Anterior cingulate cortex (tissue), 58 donors: Measurements from ENCODE around the gene PFKP.
"Not testable (repeated sequence)": the region's sequence is repeated elsewhere in the genome, so short reads cannot be mapped to it uniquely, and the experiment has no call there.

Experiments used
- DNase-seq, 58 donors: peaks; one replicate each; lab custom pipeline; 2025; lab: John Stamatoyannopoulos, UW

Gene PFKP

DNA sequence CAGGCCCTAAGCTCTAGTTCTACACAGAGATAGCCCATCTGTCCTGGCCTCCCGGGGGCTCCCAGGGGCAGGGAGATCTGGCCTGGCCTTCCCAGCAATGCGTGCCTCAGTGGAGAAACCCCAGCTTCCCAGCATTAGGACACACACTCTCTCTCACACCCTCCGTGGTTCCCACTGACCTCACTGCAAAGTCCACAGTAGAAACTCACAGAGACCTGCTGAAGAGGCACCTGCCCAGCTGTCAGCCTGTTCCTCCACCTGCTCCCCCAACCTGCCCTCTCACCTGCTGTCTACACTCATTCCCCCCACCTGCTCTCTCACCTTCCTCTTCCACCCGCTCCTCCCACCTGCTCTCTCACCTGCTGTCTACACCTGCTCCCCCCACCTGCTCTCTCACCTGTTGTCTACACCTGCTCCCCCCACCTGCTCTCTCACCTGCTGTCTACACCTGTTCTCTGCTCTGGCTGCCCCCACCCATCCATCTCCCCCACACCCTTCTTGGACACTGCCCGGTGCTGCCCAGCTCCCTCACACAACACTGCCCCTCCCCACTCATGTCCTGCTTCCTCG is 21.1 kb upstream of the PFKP start:
- DNase-seq, result no peak

- peak in 1 of 58 donors; percentile 39 for DNase-seq
Measured at GRCh38 chr10:3046981-3047547, 20.3 kb upstream of the PFKP start.

DNA sequence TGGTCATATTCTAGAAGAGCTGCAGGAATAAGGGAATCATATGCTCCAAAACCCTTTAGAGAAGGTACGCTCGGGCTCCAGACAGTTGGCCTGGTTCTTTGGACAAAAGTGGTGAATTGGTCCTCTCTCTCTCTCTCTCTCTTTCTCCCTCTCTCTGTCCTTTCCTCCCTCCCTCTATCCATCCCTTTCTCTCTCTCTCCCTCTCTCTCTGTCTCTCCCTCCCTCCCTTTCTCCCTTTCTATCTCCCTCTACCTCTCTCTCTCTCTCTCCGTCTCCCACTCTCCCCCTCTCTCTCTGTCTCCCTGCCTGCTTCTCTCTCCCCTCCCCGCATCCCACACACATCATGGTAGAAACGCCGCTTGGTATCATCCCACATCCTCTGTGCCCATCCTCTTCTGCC is 19.8 kb upstream of the PFKP start:
- DNase-seq, result no peak

DNA sequence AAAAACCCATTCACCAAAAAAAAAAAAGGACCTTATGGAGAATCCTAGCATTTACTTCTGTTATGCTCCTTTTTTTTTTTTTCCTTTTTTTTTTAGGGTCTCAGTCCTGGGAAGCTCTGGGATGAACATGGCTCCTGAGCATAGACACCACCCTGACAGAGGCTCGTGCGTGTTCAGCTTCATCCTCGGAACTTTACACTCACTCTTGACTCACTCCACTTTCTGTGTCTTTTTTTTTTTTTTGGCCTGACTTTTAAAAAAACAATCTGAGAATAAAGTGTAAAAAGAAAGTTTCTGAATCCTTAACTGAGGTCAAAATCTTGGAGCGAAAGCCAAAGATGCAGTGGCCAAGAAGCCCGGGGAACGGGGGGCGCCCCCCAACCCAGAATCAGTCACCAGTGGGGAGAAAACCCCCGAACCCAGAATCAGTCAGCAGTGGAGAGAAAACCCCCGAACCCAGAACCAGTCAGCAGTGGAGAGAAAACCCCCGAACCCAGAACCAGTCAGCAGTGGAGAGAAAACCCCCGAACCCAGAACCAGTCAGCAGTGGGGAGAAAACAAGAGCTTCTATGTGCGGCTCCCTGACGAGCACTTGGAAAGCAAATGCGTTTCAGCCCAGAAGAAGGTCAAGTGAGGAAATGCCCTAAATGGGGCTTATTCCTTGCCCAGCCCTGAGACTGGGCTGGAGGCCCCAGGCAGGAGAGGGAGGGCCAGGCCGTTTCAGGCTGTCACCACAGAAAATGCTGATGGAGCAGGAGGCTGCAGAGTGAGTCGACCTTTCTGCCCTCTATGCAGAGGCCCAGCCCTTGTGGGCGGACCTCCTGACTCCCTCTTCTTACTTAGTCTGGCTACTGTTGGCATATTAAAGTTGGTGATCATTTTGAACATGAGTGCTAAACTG is 19.0 kb upstream of the PFKP start:
- DNase-seq, result peak in 27 of 58 donors; percentile 13 to 65 (median 32)

- DNase-seq, result no peak
Measured at GRCh38 chr10:3051692-3052091, 15.7 kb upstream of the PFKP start.

- DNase-seq, result no peak
Measured at GRCh38 chr10:3053155-3053554, 14.2 kb upstream of the PFKP start.

- DNase-seq, result peak in 11 of 58 donors; percentile 28 to 67 (median 41)
Measured at GRCh38 chr10:3054183-3054850, 13.0 kb upstream of the PFKP start.

DNA sequence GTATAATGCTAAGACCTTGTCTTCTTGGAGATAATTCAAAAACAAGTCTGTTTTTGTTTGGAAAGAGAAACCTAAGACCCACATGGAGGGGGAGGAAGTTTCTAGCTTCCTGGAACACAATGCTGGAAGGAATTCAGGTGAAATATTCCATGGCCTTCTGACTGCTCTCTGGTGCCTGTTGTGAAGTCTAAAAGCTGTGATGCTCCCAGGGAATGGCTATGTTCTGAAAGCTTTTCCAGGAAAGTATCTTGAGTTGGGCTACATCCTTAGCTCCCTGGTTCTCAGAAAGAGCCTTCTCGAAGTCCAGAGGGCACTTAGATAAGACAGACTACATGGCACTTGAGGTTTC is 12.5 kb upstream of the PFKP start:
- DNase-seq, result no peak

DNA sequence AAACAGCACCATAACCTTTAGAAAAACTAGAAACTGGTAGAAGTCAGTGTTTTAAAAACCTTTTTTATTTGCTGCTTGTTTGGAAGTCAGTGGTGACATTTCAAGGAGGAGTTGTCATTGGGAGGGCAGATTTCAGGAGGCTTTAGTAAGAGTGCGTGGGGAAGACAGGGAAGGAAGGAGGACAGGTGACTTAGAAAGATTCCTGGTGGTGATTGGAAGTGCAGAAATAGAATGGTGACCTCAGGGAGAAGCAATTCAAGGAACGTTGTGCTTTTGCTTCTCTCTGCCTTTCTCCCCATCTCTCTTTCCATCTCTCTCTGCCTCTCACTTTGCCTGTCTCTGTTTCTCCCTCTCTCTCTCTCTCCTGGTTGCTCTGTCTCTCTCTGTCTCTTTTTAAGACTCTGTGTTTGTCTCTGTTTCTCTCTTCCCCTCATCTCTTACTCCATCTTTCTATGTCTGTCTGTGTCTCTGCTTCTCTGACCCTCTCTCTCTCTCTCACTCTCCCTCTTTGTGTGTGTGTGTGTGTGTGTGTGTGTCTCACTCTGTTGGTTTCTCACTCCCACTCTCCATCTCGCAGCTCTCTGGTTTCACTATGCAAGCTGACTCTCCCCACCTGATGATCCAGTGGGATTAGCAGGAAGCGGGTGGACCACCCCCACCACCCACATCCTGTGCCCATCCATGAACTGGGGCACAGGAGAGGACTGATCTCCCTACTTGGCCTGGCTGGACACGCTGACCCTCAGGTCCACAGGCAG is 10.9 kb upstream of the PFKP start:
- no peak for DNase-seq

GRCh38 chr10:3057946-3058345 is 9.4 kb upstream of the PFKP start:
- DNase-seq, result no peak

- DNase-seq, result no peak
Measured at GRCh38 chr10:3059974-3060373, 7.4 kb upstream of the PFKP start.

GRCh38 chr10:3060481-3060889 is 6.9 kb upstream of the PFKP start:
- DNase-seq, result no peak

DNA sequence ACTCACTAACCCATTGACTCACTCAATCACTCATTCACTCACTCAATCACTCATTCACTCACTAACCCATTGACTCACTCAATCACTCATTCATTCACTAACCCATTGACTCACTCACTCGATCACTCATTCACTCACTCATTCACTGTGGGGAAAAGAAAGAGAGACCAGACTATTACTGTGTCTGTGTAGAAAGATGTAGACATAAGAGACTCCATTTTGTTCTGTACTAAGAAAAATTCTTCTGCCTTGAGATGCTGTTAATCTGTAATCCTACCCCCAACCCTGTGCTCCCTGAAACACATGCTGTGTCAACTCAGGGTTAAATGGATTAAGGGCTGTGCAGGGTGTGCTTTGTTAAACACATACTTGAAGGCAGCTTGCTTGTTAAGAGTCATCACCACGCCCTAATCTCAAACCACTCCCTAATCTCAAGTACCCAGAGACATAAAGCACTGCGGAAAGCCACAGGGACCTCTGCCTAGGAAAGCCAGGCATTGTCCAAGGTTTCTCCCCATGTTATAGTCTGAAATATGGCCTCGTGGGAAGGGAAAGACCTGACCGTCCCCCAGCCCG is 5.9 kb upstream of the PFKP start:
- DNase-seq, result not testable (repeated sequence)

DNA sequence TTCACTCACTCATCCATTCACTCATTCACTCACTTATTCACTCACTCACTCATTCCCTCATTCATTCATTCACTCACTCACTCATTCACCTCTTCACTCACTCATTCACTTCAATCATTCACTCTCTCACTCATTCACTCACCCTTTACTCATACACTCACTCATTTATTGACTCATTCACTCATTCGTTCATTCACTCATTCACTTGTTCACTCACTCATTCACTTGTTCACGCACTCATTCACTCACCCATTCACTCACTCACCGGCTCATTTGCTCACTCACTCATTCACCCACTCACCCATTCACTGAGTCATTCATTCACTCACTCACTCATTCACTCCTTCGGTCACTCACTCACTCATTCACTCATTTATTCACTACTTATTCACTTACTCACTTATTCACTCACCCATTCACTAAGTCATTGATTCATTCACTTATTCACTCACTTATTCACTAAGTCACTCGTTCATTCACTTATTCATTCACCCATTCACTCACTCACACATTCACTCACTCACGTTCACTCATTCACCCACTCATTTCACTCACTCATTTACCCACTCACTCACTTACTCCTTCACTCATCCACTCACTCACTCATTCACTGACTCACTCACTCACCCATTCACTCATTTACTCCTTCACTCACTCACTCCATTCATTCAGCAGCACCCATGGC is 4.7 kb upstream of the PFKP start:
- no peak for DNase-seq

GRCh38 chr10:3064423-3064822 is 2.9 kb upstream of the PFKP start:
- no peak for DNase-seq

DNA sequence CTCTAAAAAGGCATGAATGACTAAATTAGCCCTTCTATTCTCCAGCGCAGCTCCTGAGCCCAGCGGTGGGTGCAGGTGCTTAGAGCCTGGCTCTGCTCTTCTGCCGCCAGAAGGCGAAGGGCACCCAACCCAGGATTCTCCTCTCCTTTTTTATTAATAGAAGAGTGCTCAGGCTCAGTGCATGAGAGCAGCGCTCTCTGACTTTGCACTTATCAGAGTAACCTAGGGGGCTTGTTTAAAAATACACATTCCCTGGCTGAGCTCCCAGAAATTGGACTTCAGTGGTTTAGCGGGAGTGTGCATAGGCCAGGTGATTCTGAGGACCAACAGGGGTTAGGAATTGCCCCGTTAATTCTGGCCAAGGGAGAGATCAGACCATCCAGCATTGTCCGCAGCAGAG is 1.7 kb upstream of the PFKP start:
- DNase-seq, result no peak

GRCh38 chr10:3066317-3067117 is 831 bp upstream of the PFKP start:
- peak in 3 of 58 donors; percentile 33 to 54 (median 35) for DNase-seq

DNA sequence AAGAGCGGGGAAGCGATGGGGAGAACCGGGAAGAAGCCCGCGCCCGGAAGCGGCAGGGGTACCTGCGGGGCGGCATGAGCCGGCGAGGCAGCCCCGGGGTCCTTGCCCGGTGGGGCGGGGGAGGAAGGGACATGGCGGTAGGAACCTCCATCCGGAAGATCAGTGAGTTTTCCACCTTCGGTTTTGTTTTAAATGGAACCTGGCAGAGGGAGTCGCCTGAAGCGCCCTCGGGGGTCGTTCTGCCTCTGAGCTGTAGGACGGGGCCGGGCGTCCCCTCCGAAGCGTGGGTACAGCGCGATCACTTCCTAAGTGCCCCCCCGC is 471 bp downstream of the PFKP start:
- DNase-seq, result no peak
